GM21528 (cell line): Measurements from ENCODE around the gene CCT4.
"Not testable (repeated sequence)": the region's sequence is repeated elsewhere in the genome, so short reads cannot be mapped to it uniquely, and the experiment has no call there.

ENCODE experiments used
- ATAC-seq: cut with Tn5 transposase; IDR thresholded peaks from one replicate; pipeline ENCODE4 v1.9.1; 2021; ENCODE audit warnings: mild to moderate bottlenecking, moderate library complexity; ENCODE audit not compliant: unreplicated experiment, low FRiP score

Gene CCT4

DNA sequence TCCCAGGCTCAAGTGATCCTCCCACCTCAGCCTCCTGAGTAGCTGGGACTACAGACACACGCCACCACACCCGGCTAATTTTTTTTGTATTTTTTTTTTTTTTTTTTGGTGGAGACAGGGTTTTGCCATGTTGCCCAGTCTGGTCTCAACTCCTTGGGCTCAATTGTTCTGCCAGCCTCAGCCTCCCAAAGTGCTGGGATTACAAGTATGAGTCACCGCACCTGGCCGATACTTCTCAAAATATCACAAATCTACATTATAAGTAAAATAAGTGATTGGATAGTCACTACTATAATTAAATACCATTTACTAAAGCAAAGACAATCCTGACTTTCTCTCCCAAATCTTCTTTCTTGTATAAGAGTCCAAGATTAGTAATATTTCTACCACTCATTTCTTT, 9.1 kb downstream of the CCT4 start:
- ATAC-seq: not testable (repeated sequence)

DNA sequence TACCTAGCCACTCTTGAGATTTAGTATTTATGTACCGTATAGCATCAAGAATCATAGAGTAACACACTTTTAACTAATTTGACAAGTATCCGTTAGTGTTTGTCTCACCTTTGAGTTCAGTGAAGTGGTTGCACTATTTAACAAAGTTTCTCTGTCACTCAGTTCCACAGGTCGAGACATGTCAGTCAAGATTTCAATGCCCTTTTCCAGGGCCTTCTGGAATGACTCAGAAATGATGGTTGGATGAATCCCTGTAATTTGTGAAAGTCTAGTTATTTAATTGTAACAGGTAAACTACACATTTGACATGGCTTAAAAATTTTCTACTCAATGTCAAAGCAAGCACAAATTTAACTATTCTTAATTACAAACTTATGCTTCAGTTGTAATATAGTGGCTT, 9.7 kb downstream of the CCT4 start:
- no peak for ATAC-seq

DNA sequence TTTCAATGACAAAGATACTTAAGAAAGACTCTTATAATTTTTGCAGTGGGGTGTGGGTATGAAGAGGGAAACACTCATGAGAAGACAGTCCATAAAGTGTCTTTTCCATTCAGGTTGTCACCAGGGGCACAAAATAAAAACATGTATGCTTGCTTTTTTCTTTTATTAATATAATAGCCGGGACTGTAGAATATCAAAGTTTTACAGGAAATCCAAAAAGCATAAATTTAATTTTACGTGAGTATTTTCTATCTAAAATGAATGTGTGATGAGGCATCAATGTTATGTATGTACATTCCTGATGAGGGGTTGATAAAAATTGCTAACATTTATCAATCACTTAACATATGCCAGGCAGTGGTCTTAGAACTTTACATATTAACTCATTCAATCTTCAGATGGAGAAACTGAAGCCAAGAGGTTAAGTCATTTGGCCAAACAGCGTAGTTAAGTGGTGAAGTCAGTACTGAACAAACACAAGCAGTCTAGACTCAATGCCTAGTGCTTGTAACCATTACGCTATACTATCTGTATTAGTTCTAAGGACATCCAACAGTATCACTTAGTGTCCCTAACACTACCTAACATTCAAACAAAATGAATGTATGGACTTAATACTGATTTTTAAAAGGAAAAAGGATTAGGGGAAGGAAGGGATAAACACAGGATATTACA, 10.7 kb downstream of the CCT4 start:
- no peak for ATAC-seq

DNA sequence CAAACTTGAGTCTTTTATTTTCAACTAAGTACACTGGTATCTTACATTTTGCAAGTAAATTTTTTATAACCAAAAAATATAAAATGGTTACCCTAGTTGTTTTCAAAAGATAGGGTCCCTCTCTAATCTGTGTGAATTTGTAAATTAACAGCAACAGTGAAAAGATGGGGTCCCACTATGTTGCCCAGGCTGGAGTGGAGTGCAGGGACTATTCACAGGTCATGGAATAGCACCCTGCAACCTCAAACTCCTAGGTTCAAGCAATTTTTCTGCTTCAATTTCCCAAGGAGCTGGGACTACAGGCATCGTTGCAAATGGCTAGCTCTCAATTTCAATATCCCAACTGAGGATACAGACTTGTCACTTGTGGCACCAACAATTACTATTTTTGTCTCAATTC, 12.1 kb downstream of the CCT4 start:
- no peak for ATAC-seq

DNA sequence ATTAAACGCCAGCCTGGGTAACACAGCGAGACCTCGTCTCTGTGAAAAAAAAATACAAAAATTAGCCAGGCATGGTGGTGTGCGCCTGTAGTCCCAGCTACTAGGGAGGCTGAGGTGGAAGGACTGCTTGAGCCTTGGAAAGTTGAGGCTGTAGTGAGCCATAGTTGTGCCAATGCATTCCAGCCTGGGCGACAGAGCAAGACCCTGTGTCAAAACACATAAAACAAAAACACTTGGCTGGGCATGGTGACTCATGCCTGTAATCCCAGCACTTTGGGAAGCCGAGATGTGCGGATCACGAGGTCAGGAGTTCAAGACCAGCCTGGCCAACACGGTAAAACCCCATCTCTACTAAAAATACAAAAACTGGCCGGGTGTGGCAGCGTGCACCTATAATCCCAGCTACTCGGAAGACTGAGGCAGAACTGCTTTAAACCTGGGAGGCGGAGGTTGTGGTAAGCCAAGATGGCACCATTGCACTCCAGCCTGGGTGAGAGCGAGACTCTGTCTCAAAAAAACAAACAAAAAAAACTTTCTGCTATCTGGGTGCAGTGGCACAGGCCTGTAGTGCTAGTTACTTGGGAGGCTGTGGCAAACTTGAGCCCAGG, 21.9 kb downstream of the CCT4 start:
- not testable (repeated sequence) for ATAC-seq

DNA sequence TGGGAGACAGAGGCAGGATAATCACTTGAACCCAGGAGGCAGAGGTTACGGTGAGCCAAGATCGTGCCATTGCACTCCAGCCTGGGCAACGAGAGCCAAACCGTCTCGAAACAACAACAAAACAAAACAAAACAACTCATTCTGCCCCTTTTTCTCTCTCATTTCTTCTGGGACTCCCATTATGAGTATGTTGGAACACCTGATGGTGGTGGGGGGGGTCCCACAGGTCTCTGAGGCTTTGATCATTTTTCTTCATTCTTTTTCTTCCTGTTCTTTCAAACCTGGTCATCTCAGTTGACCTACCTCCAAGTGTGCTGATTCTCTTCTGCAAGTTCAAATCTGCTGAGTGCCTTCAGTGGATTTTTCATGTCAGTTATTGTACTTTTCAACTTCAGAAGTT, 26.4 kb downstream of the CCT4 start:
- no peak for ATAC-seq

DNA sequence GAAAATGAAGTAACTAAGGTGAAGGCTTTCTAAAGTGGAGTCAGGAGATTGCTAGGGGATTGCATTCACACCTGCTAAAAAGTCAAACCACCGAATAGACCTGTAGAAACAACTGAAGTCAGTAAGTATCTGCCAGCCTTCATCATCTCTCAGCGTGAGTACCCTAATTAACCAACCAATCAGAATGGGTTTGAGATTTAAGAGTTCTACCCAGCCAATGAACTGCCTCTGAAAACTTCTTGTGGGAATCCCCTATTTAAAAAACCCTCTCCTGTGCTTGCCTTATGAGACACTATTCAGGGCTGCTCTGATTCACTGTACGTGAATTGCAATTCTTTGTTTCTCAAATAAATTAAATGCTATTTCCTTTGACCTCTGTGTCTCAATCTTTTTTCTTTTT, 31.2 kb downstream of the CCT4 start:
- no peak for ATAC-seq

DNA sequence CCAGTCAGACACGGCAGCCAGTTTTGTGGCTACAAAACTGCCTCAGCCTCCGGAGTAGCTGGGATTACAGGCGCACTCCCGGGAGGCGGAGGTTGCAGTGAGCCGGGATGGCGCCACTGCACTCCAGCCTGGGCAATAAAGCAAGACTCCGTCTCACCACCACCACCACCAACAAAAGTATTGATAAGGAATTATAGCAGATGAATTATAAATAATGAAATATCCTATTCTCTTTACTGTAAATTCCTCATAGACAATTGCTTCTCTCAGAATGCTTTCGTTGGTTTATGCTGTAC, 33.2 kb downstream of the CCT4 start:
- ATAC-seq: no peak

DNA sequence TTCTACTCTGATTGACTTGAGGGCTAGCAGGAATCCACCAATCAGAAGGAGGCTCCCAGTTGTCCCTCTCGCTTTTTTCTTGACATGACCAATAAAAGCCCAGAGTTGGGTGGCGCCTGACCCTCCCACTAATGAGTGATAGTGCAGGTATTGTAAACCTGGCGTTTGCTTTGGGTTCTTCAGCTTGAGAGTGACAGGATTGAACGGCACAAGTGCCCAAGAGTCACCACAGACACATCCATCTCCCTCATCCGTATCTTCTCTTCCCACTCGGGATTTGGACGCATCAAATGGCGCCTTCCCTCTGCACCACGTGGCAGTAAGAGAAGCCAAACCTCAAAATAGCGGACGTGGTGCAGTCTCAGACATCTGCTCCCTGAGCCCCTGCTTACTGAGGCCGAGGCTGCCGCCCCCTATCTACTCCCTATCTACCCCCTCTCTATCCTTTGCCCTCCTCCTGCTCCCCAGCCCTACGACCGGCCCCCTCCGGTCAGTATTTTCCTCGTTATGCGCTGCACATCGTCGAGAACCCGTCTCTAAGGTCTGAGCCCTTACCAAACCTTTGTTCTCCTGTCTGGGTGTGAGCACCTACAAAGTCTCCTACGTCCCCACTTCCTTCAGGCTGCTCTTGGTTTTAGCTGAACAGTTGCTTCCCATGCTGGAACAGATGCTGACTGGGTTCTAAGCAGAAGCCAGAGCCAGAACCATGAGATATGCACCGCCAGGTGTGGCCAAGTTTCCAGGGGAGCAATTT, 33.7 kb downstream of the CCT4 start:
- peak; percentile 89 for ATAC-seq

DNA sequence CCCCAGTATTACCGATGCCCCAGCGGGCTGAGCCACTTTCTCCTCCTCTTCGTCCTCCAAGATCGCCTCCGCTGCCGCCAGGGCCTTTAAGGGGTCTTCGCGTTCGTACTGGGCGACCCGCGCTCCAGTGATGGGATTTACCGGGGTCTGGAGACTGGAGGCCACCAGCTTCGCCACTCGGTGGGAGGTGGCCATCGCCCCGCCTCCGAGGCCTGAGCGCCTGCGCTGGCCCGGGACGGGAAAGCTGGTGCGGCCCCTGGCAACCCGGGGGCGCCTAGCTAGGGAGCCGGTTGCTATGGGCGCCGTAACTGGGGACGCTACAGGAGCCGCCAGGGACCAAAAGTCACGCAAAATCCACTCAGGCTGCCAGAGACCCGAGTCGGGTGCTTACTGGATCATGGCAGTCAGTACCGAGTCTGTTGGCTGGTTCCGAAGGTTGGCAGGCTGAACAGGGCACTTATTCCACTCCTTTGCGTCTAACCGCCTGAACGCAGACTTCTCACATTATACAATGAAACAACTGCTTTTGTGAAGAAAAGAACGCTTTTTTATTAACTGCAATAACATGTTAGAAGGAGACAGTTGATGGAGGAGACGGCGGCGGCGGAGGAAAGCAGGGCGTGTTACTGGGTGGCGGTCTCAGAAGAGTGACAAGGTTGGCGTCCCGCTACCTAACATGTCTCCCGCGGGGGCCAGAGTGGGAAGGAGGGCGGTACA, 34.5 kb downstream of the CCT4 start, which contains the start of gene FAM161A:
Gene FAM161A (minus strand): TSS at position 214 of the 717 bp plus-strand sequence. CDS start 19 bp downstream, at position 195.
- ATAC-seq: peak; percentile 84

DNA sequence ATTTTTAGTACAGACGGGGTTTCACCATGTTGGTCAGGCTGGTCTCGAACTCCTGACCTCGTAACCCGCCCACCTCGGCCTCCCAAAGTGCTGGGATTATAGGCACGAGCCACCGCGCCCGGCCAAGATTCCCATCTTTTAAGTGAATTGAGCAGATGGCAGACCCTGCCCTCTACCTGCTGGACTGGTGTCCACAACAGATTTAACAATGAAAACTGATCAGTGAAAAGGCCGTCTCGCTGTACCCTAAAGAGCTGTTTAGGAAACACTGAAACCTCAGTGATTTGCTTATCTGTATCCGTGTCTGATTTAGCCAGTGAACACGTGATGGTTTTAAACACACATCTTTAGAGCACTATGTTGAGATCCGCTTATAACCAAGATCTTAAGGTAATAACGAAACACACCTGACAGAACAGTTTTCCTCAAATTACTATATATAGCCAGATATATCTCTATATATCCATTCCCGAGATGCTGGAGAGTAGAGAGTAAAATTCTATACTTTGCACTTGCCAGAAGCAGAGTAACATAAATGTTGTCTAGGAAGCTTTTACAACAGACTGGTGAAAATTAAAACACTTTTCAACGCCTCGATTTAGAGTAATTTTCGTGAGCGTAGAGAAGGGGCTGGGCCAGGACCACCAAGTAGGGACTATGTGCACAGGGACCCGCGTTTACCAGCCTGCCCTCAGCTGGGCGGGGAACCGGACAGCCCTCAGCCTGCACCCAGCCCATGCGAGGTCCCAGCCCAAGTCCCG, 35.2 kb downstream of the CCT4 start:
- ATAC-seq: peak; percentile 68

DNA sequence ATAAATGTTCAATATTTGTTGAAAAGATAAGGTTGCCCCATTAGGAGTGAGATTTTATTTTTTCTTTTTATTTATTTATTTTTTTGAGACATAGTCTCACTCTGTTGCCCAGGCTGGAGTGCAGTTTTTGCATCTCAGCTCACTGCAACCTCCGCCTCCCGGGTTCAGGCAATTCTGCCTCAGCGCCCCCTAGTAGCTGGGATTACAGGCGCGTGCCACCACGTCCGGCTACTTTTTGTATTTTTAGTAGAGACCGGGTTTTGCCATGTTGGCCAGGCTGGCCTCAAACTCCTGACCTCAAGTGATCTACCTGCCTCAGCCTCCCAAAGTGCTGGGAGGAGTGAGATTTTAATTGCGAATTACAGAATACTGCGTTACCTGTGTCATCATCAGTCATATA, 37.2 kb downstream of the CCT4 start:
- ATAC-seq: not testable (repeated sequence)

DNA sequence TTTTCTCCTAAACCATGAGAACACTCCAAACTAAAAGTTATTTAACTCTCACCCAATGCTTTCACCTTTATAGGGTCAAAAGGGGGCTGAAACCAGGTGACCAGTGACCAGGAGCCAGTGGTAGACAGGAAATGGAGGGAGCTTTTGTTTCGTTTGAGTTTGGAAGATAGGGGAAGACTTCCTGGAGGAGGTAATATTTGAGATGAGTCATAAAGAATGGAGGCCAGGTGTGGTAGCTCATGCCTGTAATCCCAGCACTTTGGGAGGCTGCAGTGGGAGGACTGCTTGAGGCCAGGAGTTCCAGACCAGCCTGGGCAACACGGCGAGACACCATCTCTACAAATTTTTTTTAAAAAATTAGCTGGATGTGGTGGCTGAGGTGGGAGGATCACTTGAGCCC, 43.1 kb downstream of the CCT4 start:
- no peak for ATAC-seq

DNA sequence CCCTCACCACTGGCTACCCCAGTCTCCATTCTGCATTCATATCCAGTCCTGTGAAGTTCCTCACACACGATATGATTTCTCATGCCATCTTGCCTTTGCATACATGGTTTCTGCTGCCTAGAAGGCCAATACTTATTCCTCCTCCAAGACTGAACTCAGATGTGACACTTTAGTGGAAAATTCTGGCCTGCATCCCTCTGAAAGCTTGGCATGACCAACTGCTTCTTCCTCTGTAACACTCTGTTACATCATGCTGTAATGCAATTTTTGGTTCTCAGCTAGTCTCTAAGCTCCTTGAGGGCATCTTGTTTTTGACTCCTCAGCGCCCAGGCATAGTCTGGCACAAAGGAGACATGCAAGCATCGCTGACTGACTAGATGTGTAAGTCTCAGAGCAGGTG, 47.2 kb downstream of the CCT4 start:
- no peak for ATAC-seq

DNA sequence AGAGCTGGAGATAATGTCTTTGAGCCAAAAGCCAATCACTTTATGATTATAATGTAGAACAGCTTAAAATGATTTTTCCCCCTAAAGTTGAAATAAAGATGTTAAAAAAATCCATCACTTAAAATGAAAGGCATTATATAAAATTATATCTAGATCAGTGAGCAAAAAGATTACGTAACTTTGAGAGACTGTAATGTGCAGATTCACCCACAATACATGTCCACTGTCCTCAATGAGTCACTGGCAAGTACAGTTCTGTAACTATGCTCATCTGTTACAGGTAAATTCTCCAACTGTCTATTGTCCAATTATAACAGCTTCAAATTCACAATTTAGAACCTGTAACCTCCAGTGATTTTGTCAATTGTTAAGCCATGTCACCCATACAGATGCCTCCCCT, 53.6 kb downstream of the CCT4 start:
- ATAC-seq: no peak

DNA sequence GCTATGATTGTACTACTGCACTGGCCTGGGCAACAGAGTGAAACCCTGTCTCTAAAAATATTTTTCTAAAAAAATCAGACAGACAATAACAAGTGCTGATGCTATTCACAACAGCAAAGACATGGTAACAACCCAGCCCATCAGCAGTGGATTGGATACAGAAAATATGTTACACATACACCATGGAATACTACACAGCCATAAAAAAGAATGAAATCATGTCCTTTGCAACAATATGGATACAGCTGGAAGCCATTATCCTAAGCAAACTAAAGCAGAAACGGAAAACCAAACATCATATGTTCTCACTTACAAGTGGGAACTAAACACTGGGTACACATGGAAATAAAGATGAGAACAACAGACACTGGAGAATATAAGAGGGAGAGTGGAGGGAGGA, 54.5 kb downstream of the CCT4 start:
- no peak for ATAC-seq

DNA sequence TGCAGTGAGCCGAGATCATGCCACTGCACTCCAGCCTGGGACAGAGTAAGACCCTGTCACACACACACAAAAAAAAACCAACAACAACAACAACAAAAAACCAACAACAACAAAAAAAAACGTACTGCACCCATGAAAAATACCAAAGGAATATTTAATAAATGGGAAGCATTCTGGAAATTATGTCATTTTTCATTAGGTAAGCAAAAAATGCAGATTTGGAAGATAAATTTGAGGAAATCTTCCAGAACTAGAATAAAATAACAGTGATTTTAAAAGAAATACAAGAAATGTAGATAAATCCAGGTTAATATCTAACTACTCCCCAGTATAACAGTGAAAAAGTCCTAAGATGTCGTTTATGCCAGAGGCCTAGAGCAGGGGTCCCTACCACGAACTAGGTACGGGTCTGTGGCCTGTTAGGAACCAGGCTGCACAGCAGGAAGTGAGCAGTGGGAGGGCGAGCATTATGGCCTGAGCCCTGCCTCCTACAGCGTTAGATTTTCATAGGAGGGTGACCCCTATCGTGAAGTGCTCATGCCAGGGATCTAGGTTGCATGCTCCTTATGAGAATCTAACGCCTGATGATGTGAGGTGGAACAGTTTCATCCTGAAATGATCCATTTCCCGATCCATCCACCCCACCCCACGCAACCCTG, 56.1 kb downstream of the CCT4 start:
- ATAC-seq: no peak

DNA sequence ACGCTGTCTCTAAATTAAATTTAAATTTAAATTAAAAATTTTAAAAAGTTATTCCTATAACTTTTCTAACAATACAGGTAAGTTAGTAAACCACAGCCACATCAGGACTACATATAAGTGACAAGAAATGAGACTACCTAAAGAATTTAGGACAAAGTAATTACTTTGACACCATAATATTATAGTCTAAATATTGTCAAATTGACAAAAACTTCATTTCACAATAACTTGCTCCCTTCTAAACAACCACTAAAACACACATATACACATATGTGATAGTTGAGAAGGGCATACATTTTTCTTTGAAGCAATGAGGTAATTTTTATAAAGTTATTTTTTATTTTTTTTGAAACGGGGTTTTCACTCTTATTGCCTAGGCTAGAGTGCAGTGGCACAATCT, 66.2 kb downstream of the CCT4 start:
- ATAC-seq: no peak
